ENCODE data around the gene PLXNA3. TPM values are rescaled to one million over a fixed set of nuclear protein-coding genes. Genes with fewer than 3 reads are reported as not detected.
A peak's percentile ranks its signal among the peaks of the same experiment; 100 is the strongest.
"Not testable (repeated sequence)": the region's sequence is repeated elsewhere in the genome, so short reads cannot be mapped to it uniquely, and the experiment has no call there.

The PLXNA3 gene
- total RNA-seq, 1 experiment from 2014 or later: 5.4 TPM

DNA sequence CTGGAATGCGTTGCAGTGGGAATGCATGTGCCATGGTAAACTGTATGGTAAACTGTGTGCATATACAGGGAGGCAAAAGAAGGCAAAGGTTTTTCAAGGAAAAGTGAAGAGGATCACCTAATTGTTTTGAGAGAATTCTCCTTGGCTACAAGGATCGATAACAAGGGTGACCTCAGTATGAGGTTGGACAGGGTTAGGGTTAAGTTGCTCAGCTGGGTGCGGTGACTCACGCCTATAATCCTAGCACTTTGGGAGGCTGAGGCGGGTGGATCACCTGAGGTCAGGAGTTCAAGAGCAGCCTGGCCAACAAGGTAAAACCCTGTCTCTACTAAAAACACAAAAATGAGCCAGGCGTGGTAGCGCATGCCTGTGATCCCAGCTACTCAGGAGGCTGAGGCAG lies 43.3 kb downstream of the PLXNA3 start:
- not testable (repeated sequence) for DNase-seq (ENCODE audit: low read depth)

- no peak for DNase-seq (ENCODE audit: low read depth)
Observed at GRCh38 chrX:154502098-154502497, 44.0 kb downstream of the PLXNA3 start.

- DNase-seq (ENCODE audit: low read depth): no peak
Observed at GRCh38 chrX:154502989-154503388, 44.9 kb downstream of the PLXNA3 start.

GRCh38 chrX:154505734-154506133 lies 47.7 kb downstream of the PLXNA3 start:
- no peak for DNase-seq (ENCODE audit: low read depth)

- DNase-seq (ENCODE audit: low read depth): no peak
Observed at GRCh38 chrX:154506483-154507332, 48.6 kb downstream of the PLXNA3 start.

- no peak for DNase-seq (ENCODE audit: low read depth)
Observed at GRCh38 chrX:154507673-154508383, 49.7 kb downstream of the PLXNA3 start.

- no peak for DNase-seq (ENCODE audit: low read depth)
Observed at GRCh38 chrX:154508384-154508745, 50.3 kb downstream of the PLXNA3 start.

- no peak for DNase-seq (ENCODE audit: low read depth)
Observed at GRCh38 chrX:154509455-154509854, 51.4 kb downstream of the PLXNA3 start.

DNA sequence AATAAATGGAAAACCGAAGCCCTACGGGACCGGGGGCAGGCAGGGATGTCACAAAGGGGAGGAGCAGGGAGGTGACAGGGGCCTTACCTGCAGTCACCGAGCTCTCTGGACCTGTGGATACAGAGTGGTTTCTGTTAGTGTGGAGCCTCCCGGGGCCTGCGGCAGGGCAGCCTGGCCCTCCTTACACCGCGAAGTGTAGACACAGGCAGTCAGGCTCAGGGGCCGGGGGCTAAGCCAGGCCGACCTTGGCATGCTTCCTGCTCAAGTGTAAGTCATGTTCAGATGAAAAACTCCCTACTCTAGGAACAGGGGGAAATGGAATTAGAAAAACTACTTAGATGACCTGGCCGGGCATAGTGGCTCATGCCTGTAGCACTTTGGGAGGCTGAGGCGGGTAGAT lies 53.7 kb downstream of the PLXNA3 start:
- no peak for DNase-seq (ENCODE audit: low read depth)

DNA sequence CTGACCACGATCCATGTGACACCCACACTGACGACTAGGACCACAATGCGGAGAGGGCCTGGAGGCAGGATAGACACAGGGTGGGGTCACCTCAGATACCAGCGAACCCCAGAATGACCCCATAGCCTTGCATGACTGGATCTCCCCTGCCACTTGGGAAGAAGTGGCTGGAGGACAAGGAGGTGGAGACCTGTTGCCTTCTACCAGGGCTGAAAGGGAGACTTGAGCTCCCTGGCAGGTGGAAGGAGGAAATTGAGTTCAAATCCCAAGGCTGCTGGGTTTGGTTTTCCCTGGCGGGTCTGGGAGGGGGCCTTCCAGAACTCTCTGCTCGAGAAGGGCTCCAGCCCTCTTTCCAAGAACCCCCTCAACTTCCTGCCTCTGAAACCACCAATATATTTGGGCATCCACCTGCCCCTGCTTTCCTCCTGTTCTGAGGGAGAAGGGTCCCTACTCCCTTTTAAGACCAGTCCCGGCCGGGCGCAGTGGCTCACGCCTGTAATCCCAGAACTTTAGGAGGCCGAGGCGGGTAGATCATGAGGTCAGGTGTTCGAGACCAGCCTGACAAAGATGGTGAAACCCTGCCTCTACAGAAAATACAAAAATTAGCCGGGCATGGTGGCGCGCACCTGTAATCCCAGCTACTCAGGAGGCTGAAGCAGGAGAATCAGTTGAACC lies 54.9 kb downstream of the PLXNA3 start:
- DNase-seq (ENCODE audit: low read depth): no peak

DNA sequence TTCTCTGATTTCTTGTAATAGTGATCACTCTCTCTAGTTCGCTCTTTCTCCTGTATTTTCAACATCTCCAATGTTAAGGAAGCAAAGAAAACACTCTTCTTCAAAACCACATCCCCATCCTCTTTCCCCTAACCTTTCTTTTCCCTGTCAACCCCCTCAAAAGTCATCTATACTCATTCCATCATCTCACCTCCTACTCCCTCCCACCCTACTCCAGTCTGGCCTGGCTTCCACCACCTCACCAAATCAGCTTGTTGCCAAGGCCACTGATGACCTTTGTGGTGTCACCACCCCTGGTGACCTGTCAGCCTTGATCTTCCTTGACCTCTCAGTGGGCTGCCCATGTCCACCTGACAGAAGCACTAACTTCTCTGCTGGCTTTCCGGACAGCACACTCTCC lies 55.6 kb downstream of the PLXNA3 start:
- DNase-seq (ENCODE audit: low read depth): no peak

DNA sequence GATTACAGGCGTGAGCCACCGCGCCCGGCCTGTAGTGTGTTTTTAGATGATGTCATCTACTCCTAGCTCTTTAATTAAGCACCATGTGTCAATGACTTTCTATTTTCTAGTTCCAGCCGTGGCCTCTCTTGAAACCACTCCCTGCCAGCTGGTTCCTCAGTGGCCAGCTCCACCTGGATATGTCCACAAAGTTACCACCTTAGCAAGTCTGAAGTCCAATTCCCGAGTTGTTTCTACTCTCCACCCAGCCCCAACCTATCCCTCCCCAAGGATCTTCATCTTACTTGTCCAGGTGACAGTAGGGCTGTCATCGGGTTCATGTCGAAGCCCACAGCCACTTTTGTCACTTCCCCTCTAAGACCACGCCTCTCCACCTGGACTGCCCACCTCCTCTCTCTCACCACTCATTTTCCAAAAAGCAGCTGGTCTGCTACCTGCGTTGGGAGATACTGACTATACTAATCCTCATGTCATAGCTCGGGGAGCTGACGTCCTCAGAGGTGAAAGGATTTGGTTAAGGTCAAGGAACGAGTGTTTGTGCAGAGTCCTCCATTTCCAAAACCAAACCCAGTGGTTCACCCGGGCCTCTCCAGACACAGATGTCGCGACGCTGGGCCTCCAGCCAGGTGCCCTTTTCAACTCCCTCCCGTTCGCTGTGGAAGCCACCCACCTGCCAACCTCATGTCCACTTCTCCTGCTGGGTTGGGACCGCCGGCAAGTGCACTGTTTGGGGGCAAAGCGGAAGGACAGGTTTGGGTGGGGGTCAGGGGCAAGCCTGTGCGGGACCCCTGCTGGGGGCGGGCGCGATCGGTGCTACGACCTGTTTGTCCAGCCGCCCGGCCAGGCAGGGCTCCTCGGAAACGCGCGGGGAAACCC lies 57.2 kb downstream of the PLXNA3 start:
- DNase-seq (ENCODE audit: low read depth): no peak

DNA sequence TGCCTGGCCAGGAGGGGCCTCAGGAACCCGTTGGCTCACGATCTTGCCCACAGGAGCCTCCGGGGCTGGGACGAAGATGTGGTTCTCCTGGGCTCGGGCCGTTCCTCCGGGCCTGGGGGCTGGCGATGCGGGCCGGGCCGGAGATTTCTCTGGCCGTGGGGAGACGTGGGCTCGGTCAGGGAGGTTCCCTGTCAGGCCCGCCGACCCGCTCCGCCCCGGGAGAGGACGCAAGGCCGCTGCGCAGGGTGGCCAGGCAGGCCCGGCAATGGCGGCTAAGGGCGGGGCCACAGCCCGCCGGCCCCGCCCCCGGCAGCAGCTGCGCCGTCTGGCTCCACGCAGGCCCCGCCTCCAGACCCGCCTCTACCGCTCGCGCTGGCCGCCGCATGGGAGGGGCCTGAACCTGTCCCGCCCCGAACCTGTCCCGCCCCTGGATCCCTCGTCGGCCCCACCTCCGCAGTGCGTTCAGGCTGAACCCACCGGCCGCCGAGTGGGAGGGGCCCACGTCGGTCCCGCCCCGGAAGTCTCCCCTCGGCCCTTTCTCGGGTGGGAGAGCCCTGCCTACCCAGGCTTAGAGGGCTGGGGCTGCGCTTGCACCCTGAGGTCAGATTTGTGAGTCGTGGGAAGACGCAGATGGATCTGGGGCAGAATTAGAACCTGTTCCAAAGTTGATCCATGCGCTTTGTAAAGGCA lies 58.0 kb downstream of the PLXNA3 start, which contains the start of gene FAM3A:
TSS of gene FAM3A (minus strand) at position 267 of the 690 bp plus-strand sequence. CDS start 460 bp downstream, outside the sequence.
- DNase-seq (ENCODE audit: low read depth): peak; percentile 77

DNA sequence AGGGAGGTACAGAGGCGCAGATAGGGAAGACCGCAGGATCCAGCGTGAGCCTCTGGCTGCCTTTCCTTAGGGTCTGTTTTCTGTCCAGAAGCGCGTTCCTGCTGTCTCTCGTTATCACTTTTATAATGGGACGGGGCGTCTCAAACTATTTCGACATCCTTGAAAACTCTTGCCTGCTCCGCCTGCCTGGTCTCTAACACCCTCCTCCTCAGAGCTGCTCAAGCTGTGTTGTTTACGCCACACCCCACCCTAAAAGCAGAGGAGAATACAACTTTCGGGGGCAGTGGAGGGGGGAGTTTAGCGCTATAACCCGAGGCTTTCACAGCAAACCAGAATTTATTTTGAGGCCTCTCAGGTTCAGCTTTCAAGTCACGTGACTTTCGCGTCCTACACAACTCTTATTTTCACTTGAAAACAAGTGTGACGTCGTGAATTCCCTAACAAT lies 58.6 kb downstream of the PLXNA3 start:
- DNase-seq (ENCODE audit: low read depth): no peak

DNA sequence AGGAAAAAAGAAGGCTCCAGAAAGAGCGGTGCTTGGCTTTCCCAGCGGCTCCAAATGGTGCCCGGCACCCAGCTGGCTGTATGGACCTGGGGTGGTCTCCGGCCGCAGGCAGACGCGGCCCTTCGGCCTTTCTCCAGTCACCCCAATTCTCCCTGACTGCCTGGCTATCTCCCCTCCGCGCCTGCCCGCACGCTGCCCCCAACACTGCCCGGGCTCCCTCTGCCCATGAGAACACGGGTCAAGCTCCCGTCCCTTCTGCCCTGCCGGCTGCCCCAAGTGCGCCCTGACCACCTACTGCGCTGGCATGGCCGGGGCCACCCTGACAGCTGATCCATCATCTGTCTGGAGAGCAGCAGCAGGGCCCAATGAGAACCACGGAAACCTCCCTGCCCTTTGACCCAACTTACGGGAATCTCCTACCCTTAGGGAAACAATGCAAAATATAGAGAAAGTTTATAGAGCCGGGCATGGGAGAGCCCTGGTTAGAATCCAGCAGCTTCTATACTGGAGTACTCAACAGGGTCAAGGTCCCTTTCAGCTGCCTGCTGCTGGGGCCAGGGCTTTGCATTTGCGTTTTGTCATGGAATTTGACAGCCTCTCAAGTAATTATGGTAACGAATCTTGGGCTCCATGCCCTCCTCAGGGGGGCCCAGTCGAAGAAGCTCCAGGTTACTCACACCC lies 59.2 kb downstream of the PLXNA3 start:
- no peak for DNase-seq (ENCODE audit: low read depth)

DNA sequence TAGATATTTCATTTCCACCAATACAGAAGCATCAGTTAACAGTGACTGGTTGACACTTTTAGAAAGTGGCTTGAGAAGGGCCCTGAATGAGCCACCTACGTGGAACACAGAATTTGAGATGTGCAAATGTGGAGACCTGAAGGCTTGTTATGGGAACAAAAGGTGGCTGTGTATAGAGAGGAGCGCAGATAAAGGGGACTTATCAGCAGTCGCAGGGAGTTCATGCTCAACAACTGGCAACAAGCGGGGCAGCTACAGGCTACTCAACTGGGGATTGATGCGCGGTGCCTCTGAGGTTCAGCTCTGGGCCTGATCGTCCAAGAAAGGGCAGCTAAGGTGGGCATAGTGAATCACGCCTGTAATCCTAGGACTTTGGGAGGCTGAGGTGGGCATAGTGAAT lies 61.3 kb downstream of the PLXNA3 start:
- no peak for DNase-seq (ENCODE audit: low read depth)

GRCh38 chrX:154525606-154526490 lies 67.8 kb downstream of the PLXNA3 start:
- no peak for DNase-seq (ENCODE audit: low read depth)

- DNase-seq (ENCODE audit: low read depth): peak; percentile 66
Observed at GRCh38 chrX:154526901-154527675, 69.0 kb downstream of the PLXNA3 start.

Measured in RPMI7951 (cell line).